Activated CD8-positive, alpha-beta memory T cell treated with anti-CD3 and anti-CD28 coated beads for 1 hour (primary cell): ENCODE data around the gene FBF1.
"Not testable (repeated sequence)": the region's sequence is repeated elsewhere in the genome, so short reads cannot be mapped to it uniquely, and the experiment has no call there.

Experiments
- DNase-seq, 2 donors: peaks; one replicate each; pipeline ENCODE4 v3.0.0-alpha.2; 2020; ENCODE audit warnings: low read depth in 1 of 2; ENCODE audit errors: extremely low read depth in 1 of 2

FBF1 gene

GRCh38 chr17:75897160-75898019, 43.5 kb downstream of the FBF1 start:
- DNase-seq = no peak

- DNase-seq = peak; percentile 33 to 66
These were observed 44.3 kb downstream of the FBF1 start, which contains the start of gene TRIM65 for GRCh38 chr17:75896415-75897159. Gene TRIM65 (minus strand): TSS chr17:75896951. CDS start chr17:75896937, 14 bp downstream.

DNA sequence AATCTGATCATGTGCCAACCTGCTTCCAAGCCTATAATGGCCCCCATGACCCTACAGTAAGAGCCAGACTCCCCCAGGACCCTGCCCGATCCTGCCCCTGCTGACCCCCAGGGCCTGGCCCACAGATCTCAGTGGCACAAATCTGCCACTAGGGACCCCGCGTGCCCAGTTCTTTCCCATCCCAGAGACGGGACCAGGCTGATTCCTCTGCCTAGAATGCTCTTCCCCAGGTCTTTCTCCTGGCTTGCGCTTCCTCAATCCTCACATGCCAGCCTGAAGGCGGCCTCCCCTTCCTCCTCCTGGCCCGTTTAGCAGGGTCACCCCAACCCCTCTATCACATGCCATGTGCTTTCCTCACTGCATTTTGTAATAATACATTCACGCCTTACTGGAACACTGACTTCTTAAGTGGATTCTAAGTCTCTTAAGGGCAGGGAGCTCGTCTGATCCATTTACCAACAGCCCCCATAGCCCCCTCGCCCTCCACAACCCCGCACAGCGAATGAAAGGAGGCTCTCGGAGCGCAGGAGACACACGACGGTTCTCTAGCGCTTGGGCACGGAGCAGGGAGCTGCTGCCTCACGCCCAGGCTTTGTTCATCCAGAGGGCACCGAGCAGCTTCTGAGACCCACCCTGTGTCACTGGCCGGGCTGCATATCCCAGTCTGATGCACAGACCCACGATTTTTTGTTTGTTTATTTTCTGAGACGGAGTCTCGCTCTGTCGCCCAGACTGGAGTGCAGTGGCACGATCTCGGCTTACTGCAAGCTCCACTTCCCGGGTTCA, 45.3 kb downstream of the FBF1 start:
- DNase-seq = no peak

- DNase-seq = no peak
These were observed 46.7 kb downstream of the FBF1 start for GRCh38 chr17:75894049-75894733.

DNA sequence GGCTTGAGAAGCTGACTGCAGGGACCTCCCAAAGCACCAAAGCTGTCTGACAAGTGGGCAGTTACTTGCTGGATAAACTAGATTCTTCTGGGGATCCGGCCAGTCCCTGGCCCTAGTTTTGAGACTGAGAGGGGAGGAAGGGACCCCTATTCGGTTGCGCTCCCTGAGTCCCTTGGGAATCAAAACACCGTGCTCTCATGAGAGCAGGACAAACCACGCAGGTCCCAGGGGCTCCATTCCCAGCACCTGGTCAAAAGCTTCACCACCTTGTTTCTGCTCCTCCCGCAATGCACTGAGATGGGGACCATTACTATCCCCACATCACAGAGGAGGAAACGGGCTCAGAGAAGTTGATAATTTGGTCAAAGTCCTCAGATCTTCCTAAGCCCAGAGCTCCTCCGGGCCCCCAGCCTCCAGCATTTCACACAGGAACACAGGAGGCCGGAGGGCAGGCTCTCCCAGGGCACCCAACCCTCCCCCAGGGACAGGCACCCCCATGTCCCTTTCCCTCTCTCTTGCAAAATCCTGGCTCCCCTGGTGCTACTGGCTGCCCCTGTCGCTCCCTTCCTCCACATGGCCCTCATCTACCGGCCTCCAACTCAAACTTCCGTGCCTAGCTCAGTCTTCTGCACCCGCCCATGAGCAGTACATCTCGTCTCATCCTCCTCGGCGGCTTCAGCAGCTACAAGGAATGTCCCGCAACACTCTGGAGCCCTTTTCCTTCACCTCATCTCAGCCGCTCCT, 47.4 kb downstream of the FBF1 start:
- no peak for DNase-seq

- no peak for DNase-seq
These were observed 48.2 kb downstream of the FBF1 start for GRCh38 chr17:75892556-75893224.

DNA sequence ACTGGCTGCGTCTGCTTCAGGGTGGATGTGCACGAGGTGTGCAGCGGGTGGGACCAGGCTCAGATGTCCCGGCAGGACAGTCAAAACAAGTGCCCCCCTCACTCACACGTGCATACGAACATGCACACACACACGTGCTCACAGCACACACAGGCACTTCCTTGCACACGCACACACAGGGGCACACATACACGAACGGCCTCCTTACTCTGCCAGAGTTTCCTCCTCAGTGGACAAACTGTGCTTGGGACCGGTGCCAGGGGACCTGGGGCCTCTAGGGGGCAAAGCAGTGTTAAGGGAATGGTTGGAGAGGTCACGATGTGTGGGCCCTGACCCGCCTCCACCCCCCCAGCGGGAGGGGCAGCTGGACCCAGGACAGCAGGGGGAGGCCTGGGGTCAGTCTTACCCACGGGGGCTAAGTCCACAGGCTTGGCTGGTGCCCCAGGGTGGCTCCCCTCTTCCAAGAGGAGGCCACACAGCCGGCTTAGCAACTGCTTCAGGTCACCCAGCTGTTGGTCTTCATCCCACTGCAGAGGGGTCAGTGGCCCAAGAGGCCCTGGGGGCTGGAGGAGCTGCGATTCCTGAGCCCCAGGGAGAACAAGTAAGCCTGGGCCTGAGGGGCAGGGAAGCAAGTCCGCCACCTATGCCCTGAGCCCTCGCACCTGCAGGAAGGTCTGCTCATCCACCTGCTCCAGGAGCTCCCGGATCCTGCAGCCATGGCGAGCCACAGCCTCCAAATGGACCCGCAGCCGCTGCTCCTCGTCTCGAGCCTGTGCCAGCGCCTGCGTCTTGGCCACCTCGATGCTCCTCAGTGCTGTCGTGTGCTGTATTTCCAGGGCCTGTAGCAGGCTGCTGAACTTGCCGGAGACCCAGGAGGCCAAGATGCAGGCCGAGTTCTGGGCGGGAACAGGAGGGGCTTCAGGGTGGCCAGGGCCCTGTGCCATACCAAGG, 49.0 kb downstream of the FBF1 start:
- DNase-seq = no peak

GRCh38 chr17:75891022-75891604, 49.7 kb downstream of the FBF1 start:
- DNase-seq = no peak

GRCh38 chr17:75889454-75889853, 51.4 kb downstream of the FBF1 start:
- no peak for DNase-seq

GRCh38 chr17:75888484-75888883, 52.4 kb downstream of the FBF1 start:
- DNase-seq = no peak

DNA sequence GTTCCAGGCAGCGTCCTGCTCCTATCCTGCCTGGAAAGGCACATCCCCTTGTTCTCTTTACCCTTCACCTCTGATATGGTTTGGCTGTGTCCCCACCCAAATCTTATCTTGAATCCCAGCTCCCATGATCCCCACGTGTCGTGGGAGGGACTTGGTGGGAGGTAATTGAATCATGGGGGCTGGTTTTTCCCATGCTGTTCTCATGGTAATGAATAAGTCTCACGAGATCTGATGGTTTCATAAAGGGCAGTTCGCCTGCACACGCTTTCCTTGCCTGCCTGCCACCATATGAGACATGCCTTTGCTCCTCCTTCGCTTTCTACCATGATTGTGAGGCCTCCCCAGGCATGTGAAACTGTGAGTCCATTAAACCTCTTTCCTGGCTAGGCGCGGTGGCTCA, 55.0 kb downstream of the FBF1 start:
- not testable (repeated sequence) for DNase-seq

DNA sequence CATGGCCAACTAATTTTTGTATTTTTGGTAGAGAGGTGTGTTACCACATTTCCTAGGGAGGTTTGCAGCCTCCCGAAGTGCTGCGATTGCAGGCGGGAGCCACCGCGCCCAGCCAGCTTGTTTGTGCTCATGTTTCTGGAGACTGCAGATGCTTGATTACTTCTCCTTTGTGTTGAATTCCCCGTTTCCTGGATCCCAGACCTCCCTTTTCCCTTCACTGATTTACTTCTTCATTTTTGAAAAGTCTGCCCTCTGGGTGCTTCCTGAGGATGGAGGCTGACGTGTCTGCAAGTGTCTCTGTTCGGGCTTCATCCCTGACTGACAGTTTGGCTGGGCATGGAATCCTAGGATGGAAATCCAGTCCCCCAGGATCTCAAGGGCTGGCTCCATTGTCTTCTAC, 55.4 kb downstream of the FBF1 start:
- no peak for DNase-seq

- DNase-seq = no peak
These were observed 59.0 kb downstream of the FBF1 start for GRCh38 chr17:75881678-75882454.

DNA sequence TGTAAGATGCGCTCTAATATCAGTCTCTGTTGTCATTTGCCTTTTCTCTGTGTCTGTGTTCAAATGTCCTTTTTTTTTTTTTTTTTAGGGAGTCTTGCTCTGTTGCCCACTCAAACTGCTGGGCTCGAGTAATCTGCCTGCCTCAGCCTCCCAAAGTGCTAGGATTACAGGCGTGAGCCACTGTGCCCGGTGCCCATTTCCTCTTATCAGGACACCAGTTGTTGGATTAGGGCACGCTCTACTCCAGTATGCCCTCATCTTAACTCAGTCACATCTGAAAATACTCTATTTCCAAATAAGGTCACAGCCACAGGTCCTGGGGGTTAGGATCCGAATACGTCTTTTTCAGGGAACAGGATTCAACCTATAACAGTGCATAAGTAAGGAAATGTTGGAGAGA, 60.6 kb downstream of the FBF1 start:
- DNase-seq = no peak

GRCh38 chr17:75878174-75878998, 62.5 kb downstream of the FBF1 start, which contains the start of gene TRIM47:
Gene TRIM47 (minus strand): TSS chr17:75878581. CDS start chr17:75878548, 33 bp downstream.
- no peak for DNase-seq

DNA sequence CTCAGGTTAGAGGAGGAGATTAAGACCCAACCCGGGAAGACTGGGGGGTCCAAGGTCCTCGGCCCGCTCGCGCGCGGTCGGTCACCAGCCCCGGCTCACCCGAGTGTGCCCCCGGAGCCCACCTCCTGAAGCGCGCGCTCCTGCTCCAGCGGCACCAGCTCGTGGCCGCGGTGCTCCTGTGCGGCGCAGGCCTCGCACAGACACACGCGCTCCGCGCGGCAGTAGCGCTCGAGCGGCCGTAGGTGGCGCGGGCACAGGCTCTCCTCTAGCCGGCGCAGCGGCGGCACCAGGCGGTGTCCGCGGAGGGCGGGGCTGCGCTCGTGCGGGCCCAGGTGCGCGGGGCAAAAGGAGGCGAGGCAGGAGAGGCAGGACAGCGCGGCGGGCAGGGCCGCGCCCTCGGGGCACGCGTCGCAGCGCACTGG, 63.1 kb downstream of the FBF1 start:
- peak; percentile 27 to 45 for DNase-seq
